ENCODE data around the gene EIF4EBP3. TPM values are rescaled to one million over a fixed set of nuclear protein-coding genes. Genes with fewer than 3 reads are reported as not detected.

EIF4EBP3 gene
- total and polyA plus RNA-seq, 2 donors (not counting 1 experiment from before 2014, with no cell fraction given), result 15.0 to 18.2 TPM

DNA sequence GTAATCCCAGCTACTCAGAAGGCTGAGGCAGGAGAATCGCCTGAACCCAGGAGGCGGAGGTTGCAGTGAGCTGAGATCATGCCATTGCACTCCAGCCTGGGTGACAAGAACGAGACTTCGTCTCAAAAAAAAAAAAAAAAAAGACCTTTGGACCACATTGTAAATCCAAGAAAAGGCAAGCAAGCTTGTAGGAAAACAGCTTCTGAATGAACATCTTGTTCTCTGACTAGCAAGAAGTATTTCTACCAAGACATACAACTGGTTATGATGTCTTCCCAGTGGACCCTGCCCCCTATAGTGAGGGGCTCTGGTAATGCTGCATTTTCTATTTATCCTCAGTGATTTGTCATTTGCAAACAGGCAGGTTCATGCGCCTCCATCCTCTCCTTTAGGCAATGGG, 4.5 kb upstream of the EIF4EBP3 start:
- intact Hi-C loops (cut with micrococcal nuclease), result no loop called here
- CTCF ChIA-PET, result interaction anchor here (0.7 kb wide), 1 partner anchor 96 kb away, joined by 4 read pairs; the partner anchor contains the start of gene TMCO6
- 100% methylated on average over 3 of the region's 5 CpGs for WGBS (ENCODE audit: insufficient coverage)

DNA sequence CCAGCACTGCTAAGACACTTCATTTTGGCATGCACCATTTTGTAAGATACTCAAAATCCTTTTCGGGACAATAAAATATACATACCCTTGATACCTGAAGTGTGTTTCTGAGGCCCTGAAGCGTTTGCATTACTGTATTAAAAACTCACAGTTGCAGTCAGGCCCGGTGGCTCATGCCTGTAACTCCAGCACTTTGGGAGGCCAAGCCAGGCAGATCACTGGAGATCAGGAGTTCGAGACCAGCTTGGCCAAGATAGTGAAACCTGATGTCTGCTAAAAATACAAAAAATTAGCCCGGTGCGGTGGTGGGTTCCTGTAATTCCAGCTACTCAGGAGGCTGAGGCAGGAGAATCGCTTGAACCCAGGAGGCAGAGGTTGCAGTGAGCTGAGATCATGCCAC, 2.5 kb upstream of the EIF4EBP3 start:
- peaks cover 0 to 35% of the 10 kb centered on the region in 2 experiments for H3K36me3 ChIP-seq (replicated peaks in 1 of 2; ENCODE audit: control extremely low read depth in 1 of 2, control insufficient read depth in 1 of 2, extremely low read depth in 1 of 2, insufficient read depth in 2 of 2, low read length in 1 of 2)
- Mint-ChIP-seq H3K27ac (no peak overlapping the region), H3K9me3 (ENCODE audit: insufficient read depth) (no peaks in the 10 kb centered on the region), H3K27me3 (no peaks in the 10 kb centered on the region), H3K4me1 (peaks cover 27% of the 10 kb centered on the region), H3K4me3 (no peak overlapping the region)
- peaks cover 4% of the 10 kb centered on the region for H3K79me2 ChIP-seq (ENCODE audit: control insufficient read depth, insufficient read depth, low read length)
- no peaks in the 10 kb centered on the region for H3K27me3 ChIP-seq (replicated peaks in 1 of 4; ENCODE audit: control extremely low read depth in 1 of 4, control insufficient read depth in 3 of 4, insufficient read depth in 4 of 4, low read length in 3 of 4)
- no peak overlapping the region for H3K4me2 ChIP-seq (replicated peaks; ENCODE audit: low read depth, low read length, poor library complexity, severe bottlenecking)
- CTCF ChIA-PET, result no interaction called here
- DNase-seq (no peak), ATAC-seq (ENCODE audit: low read depth) (no peak)
- no peak overlapping the region for H3K9ac ChIP-seq (ENCODE audit: low read length)
- no peaks in the 10 kb centered on the region for H4K20me1 ChIP-seq (ENCODE audit: control insufficient read depth, insufficient read depth, low read length, poor library complexity, severe bottlenecking)
- no peaks in the 10 kb centered on the region for H3K9me3 ChIP-seq (ENCODE audit: control extremely low read depth in 1 of 3, control insufficient read depth in 2 of 3, insufficient read depth in 1 of 3, low read length in 2 of 3)
- WGBS (ENCODE audit: insufficient coverage), result 100% methylated on average over 6 of the region's 7 CpGs
- TF ChIP-seq, protein P1, sequence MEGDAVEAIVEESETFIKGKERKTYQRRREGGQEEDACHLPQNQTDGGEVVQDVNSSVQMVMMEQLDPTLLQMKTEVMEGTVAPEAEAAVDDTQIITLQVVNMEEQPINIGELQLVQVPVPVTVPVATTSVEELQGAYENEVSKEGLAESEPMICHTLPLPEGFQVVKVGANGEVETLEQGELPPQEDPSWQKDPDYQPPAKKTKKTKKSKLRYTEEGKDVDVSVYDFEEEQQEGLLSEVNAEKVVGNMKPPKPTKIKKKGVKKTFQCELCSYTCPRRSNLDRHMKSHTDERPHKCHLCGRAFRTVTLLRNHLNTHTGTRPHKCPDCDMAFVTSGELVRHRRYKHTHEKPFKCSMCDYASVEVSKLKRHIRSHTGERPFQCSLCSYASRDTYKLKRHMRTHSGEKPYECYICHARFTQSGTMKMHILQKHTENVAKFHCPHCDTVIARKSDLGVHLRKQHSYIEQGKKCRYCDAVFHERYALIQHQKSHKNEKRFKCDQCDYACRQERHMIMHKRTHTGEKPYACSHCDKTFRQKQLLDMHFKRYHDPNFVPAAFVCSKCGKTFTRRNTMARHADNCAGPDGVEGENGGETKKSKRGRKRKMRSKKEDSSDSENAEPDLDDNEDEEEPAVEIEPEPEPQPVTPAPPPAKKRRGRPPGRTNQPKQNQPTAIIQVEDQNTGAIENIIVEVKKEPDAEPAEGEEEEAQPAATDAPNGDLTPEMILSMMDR (IDR thresholded peaks at IDR 0.05), result no peak
- TF ChIP-seq EZH2 (IDR thresholded peaks at IDR 0.05; ENCODE audit: borderline replicate concordance, insufficient read depth, low read depth, low read length, poor library complexity, severe bottlenecking), result no peak
- H3K4me1 ChIP-seq (ENCODE audit: control insufficient read depth in 2 of 2, insufficient read depth in 2 of 2, low read length in 2 of 2), result peaks cover 10 to 30% of the 10 kb centered on the region in 2 donors
- POLR2A ChIA-PET, result interaction anchor here (0.7 kb wide), 1 partner anchor 13 kb away, joined by 5 read pairs; no protein-coding TSS in a partner anchor
- H2AFZ ChIP-seq (ENCODE audit: insufficient read depth, low read depth, low read length, poor library complexity, severe bottlenecking), result no peak overlapping the region
- intact Hi-C loops (cut with micrococcal nuclease), result loop anchor here (5.0 kb wide), 1 partner anchor 157 kb away; the partner anchor contains the start of gene ZMAT2
- H3K4me3 ChIP-seq (ENCODE audit: control extremely low read depth in 1 of 5, extremely low read depth in 1 of 5, insufficient read depth in 1 of 5, low read depth in 2 of 5, low read length in 4 of 5), result no peak overlapping the region
- no peak overlapping the region for H3K27ac ChIP-seq (ENCODE audit: low read length in 2 of 2)

More for the DNA sequence above, 4.5 kb upstream of the EIF4EBP3 start:
- H4K20me1 ChIP-seq (ENCODE audit: control insufficient read depth, insufficient read depth, low read length, poor library complexity, severe bottlenecking), result no peaks in the 10 kb centered on the region
- H3K9ac ChIP-seq (ENCODE audit: low read length), result no peak overlapping the region
- DNase-seq (no peak), ATAC-seq (ENCODE audit: low read depth) (no peak)
- no peak for TF ChIP-seq EZH2 (IDR thresholded peaks at IDR 0.05; ENCODE audit: borderline replicate concordance, insufficient read depth, low read depth, low read length, poor library complexity, severe bottlenecking)
- TF ChIP-seq, protein P1 (IDR thresholded peaks at IDR 0.05), result no peak
- Mint-ChIP-seq H3K4me1 (peaks cover 9% of the 10 kb centered on the region), H3K27me3 (no peaks in the 10 kb centered on the region), H3K9me3 (ENCODE audit: insufficient read depth) (no peaks in the 10 kb centered on the region), H3K4me3 (no peak overlapping the region), H3K27ac (no peak overlapping the region)
- no peak overlapping the region for H2AFZ ChIP-seq (ENCODE audit: insufficient read depth, low read depth, low read length, poor library complexity, severe bottlenecking)
- H3K36me3 ChIP-seq (replicated peaks in 1 of 2; ENCODE audit: control extremely low read depth in 1 of 2, control insufficient read depth in 1 of 2, extremely low read depth in 1 of 2, insufficient read depth in 2 of 2, low read length in 1 of 2), result peaks cover 6 to 48% of the 10 kb centered on the region in 2 experiments
- POLR2A ChIA-PET, result interaction anchor here (0.6 kb wide), 1 partner anchor 10 kb away, joined by 4 read pairs; no protein-coding TSS in a partner anchor
- H3K4me1 ChIP-seq (ENCODE audit: control insufficient read depth in 2 of 2, insufficient read depth in 2 of 2, low read length in 2 of 2), result peaks cover 3 to 12% of the 10 kb centered on the region in 2 donors
- H3K4me2 ChIP-seq (replicated peaks; ENCODE audit: low read depth, low read length, poor library complexity, severe bottlenecking), result no peak overlapping the region
- H3K79me2 ChIP-seq (ENCODE audit: control insufficient read depth, insufficient read depth, low read length), result peaks cover 1% of the 10 kb centered on the region
- no peaks in the 10 kb centered on the region for H3K9me3 ChIP-seq (ENCODE audit: control extremely low read depth in 1 of 3, control insufficient read depth in 2 of 3, insufficient read depth in 1 of 3, low read length in 2 of 3)
- H3K4me3 ChIP-seq (ENCODE audit: control extremely low read depth in 1 of 5, extremely low read depth in 1 of 5, insufficient read depth in 1 of 5, low read depth in 2 of 5, low read length in 4 of 5), result no peak overlapping the region
- no peaks in the 10 kb centered on the region for H3K27me3 ChIP-seq (replicated peaks in 1 of 4; ENCODE audit: control extremely low read depth in 1 of 4, control insufficient read depth in 3 of 4, insufficient read depth in 4 of 4, low read length in 3 of 4)
- no peak overlapping the region for H3K27ac ChIP-seq (ENCODE audit: low read length in 2 of 2)

All from B cell (primary cell).